ENCODE results near the gene BRD4. TPM values are rescaled to one million over a fixed set of nuclear protein-coding genes. Genes with fewer than 3 reads are reported as not detected.
A peak's percentile ranks its signal among the peaks of the same experiment; 100 is the strongest.

BRD4 gene
- total RNA-seq, 2 experiments from 2014 or later, result 123 to 125 TPM

GRCh38 chr19:15259907-15260306, 72.4 kb downstream of the BRD4 start:
- DNase-seq (no peak), ATAC-seq (no peak)
- no peak overlapping the region for H3K27ac Mint-ChIP-seq
- H3K27me3 Mint-ChIP-seq, result no peaks in the 10 kb centered on the region
- CTCF ChIA-PET, result no interaction called here
- H3K9me3 Mint-ChIP-seq (ENCODE audit: low read depth), result no peaks in the 10 kb centered on the region
- H3K4me3 Mint-ChIP-seq, result no peak overlapping the region
- H3K36me3 Mint-ChIP-seq, result peaks cover 41% of the 10 kb centered on the region
- H3K4me1 Mint-ChIP-seq, result no peaks in the 10 kb centered on the region

DNA sequence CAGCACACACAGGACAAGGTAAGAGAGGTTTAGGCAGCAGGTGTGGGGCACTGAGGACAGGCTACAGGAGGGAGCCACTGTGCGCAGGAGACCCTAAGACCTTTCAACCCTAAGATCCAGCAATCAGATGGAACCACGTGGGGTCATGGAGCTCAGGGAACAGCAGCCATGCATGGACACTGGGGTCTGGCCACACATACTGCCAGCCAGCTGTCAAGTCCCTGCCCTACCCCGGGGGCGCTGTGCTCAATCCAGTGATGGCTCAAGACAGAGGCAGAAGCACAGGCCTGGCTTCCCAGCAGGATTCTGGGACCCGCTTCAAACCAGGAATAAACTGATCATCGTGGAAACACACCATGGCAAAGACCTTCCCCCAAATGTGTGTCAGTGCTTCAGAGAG, 74.6 kb downstream of the BRD4 start:
- ATAC-seq, result no peak
- no peak overlapping the region for H3K4me3 Mint-ChIP-seq
- DNase-seq, result no peak
- H3K27ac Mint-ChIP-seq, result no peak overlapping the region
- peaks cover 37% of the 10 kb centered on the region for H3K36me3 Mint-ChIP-seq
- no peaks in the 10 kb centered on the region for H3K27me3 Mint-ChIP-seq
- CTCF ChIA-PET, result no interaction called here
- no peaks in the 10 kb centered on the region for H3K4me1 Mint-ChIP-seq
- H3K9me3 Mint-ChIP-seq (ENCODE audit: low read depth), result no peaks in the 10 kb centered on the region

- H3K4me3 Mint-ChIP-seq, result no peak overlapping the region
- no peaks in the 10 kb centered on the region for H3K9me3 Mint-ChIP-seq (ENCODE audit: low read depth)
- CTCF ChIA-PET, result no interaction called here
- no peak overlapping the region for H3K27ac Mint-ChIP-seq
- ATAC-seq (no peak), DNase-seq (no peak)
- H3K27me3 Mint-ChIP-seq, result no peaks in the 10 kb centered on the region
- no peaks in the 10 kb centered on the region for H3K4me1 Mint-ChIP-seq
- peaks cover 42% of the 10 kb centered on the region for H3K36me3 Mint-ChIP-seq
Measured at GRCh38 chr19:15256708-15257331, 75.5 kb downstream of the BRD4 start.

DNA sequence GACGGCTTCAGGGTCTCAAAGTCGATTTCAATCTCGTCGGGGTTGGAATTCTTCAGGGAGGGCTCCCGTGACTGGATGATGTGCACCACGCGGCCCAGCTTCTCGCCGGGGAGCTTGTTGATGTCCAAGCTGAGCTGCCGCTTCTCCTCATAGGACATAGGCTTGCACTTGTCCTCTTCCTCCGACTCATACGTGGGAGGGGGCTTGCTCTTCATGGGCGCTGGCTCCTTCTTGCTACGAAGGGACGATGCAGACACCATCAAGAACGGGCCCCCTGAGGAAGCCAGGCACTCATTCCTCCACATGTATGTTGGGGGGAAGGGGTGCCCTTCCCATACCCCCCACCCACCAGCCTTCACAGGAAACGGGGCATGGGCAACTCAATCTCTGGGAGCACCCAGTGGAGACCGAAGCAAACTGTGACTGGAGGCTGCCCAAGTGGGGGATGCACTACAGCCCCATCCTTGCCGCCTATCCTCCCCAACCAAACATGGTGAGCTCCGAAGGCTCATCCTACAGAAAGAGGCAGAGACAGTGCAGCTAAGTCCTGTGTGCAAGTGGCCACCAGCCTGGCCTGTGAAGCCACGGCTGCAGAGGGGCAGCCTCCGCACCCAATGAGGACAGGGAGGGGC, 76.9 kb downstream of the BRD4 start:
- Mint-ChIP-seq H3K4me1 (no peaks in the 10 kb centered on the region), H3K36me3 (peaks cover 34% of the 10 kb centered on the region), H3K27ac (no peak overlapping the region), H3K27me3 (no peaks in the 10 kb centered on the region), H3K9me3 (ENCODE audit: low read depth) (no peaks in the 10 kb centered on the region), H3K4me3 (no peak overlapping the region)
- CTCF ChIA-PET, result interaction anchor here (1.4 kb wide), 1 partner anchor 78 kb away, joined by 3 read pairs; no protein-coding TSS in a partner anchor
- ATAC-seq, result no peak
- no peak for DNase-seq

GRCh38 chr19:15254547-15254946, 77.8 kb downstream of the BRD4 start:
- CTCF ChIA-PET, result no interaction called here
- Mint-ChIP-seq H3K27ac (no peak overlapping the region), H3K36me3 (peaks cover 32% of the 10 kb centered on the region), H3K4me3 (no peak overlapping the region), H3K9me3 (ENCODE audit: low read depth) (no peaks in the 10 kb centered on the region), H3K27me3 (no peaks in the 10 kb centered on the region), H3K4me1 (no peaks in the 10 kb centered on the region)
- ATAC-seq, result no peak
- no peak for DNase-seq

DNA sequence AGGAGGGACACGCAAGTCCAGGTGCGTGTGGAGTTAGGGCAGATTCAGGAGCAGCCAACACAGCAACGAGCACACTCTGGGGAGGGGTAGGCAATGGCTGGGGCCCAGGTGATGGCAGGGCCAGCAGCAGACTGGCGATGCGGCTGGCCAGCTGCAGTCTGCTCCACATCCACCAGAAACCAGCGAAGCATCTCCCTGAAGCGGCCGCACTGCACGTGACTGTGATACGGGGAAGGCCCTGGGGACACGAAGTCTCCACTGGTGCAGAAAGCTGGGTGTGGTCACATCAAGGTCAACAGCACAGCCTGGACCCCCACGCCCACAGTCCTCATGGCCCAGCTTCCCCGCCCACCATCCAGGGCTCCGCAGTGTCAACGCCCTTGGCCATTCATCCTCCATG, 78.8 kb downstream of the BRD4 start:
- DNase-seq (no peak), ATAC-seq (no peak)
- no peak overlapping the region for H3K4me3 Mint-ChIP-seq
- CTCF ChIA-PET, result no interaction called here
- H3K36me3 Mint-ChIP-seq, result peaks cover 31% of the 10 kb centered on the region
- no peak overlapping the region for H3K27ac Mint-ChIP-seq
- no peaks in the 10 kb centered on the region for H3K9me3 Mint-ChIP-seq (ENCODE audit: low read depth)
- no peaks in the 10 kb centered on the region for H3K27me3 Mint-ChIP-seq
- H3K4me1 Mint-ChIP-seq, result no peaks in the 10 kb centered on the region

GRCh38 chr19:15253061-15253460, 79.3 kb downstream of the BRD4 start:
- CTCF ChIA-PET, result no interaction called here
- Mint-ChIP-seq H3K27ac (no peak overlapping the region), H3K9me3 (ENCODE audit: low read depth) (no peaks in the 10 kb centered on the region), H3K27me3 (no peaks in the 10 kb centered on the region), H3K4me1 (no peaks in the 10 kb centered on the region), H3K36me3 (peaks cover 31% of the 10 kb centered on the region), H3K4me3 (no peak overlapping the region)
- ATAC-seq (no peak), DNase-seq (no peak)

GRCh38 chr19:15252398-15253018, 79.8 kb downstream of the BRD4 start:
- no peaks in the 10 kb centered on the region for H3K4me1 Mint-ChIP-seq
- CTCF ChIA-PET, result no interaction called here
- H3K4me3 Mint-ChIP-seq, result no peak overlapping the region
- no peaks in the 10 kb centered on the region for H3K27me3 Mint-ChIP-seq
- no peak overlapping the region for H3K27ac Mint-ChIP-seq
- H3K9me3 Mint-ChIP-seq (ENCODE audit: low read depth), result no peaks in the 10 kb centered on the region
- no peak for ATAC-seq
- DNase-seq, result no peak
- H3K36me3 Mint-ChIP-seq, result peaks cover 31% of the 10 kb centered on the region

DNA sequence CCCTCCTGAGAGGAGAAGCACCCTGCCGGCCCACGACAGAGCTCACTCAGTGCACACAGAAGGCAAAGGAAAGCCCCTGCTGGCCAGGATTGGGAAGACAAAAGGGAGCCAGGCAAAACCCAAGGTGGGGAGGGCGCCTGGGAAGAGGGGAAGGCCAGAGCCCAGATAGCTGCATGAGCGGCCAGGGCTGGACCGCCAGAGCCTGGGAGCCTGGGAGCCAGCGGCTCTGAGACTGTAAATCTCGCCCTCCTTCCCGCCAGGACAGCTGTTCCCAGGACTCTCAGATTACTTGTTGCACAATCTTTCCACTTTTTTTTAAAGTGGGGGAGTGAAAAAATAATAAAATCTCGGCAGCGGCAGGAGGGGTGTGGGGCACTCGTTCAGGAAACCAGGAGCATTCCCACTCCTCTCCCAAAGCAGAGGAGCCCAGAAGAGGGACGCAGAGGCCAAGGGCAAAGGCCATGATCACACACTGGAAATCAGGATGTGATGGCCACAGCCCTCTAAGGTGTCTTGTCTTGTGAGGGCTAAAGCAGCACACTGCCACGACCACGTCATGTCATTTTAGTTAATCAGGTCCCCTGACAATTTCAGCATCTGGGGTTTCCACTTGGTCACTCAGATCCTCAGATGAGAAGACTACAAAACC, 80.5 kb downstream of the BRD4 start:
- H3K4me3 Mint-ChIP-seq, result no peak overlapping the region
- peaks cover 26% of the 10 kb centered on the region for H3K36me3 Mint-ChIP-seq
- H3K9me3 Mint-ChIP-seq (ENCODE audit: low read depth), result no peaks in the 10 kb centered on the region
- ATAC-seq, result no peak
- DNase-seq, result no peak
- H3K4me1 Mint-ChIP-seq, result no peaks in the 10 kb centered on the region
- no peaks in the 10 kb centered on the region for H3K27me3 Mint-ChIP-seq
- CTCF ChIA-PET, result no interaction called here
- no peak overlapping the region for H3K27ac Mint-ChIP-seq

GRCh38 chr19:15251010-15251748, 81.2 kb downstream of the BRD4 start:
- no peak for ATAC-seq
- peak overlapping the region; percentile 32 for H3K27ac Mint-ChIP-seq
- CTCF ChIA-PET, result interaction anchor here (1.2 kb wide), 1 partner anchor 74 kb away, joined by 3 read pairs; no protein-coding TSS in a partner anchor
- no peaks in the 10 kb centered on the region for H3K27me3 Mint-ChIP-seq
- no peaks in the 10 kb centered on the region for H3K9me3 Mint-ChIP-seq (ENCODE audit: low read depth)
- H3K4me1 Mint-ChIP-seq, result no peaks in the 10 kb centered on the region
- H3K36me3 Mint-ChIP-seq, result peaks cover 25% of the 10 kb centered on the region
- no peak overlapping the region for H3K4me3 Mint-ChIP-seq
- no peak for DNase-seq

DNA sequence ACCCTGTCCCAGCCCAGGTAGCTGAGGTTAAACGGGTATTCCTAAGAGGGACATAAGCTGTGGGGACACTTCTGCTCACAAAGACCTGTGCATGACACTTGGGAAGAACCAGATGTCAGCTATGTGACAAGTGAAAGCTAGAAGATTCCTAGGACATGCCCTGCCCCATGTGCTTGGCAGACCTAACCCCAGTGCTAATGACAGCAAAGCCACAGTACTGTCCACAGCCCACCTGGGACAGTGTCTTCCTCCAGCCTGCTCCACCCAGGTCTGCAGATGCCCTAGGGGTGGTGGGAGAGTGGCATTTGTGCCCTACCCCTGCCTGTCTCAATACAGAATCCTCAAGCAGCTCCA, 81.7 kb downstream of the BRD4 start:
- CTCF ChIA-PET, result interaction anchor here (1.2 kb wide), 1 partner anchor 73 kb away, joined by 3 read pairs; no protein-coding TSS in a partner anchor
- ATAC-seq (no peak), DNase-seq (no peak)
- no peak overlapping the region for H3K27ac Mint-ChIP-seq
- no peaks in the 10 kb centered on the region for H3K9me3 Mint-ChIP-seq (ENCODE audit: low read depth)
- H3K4me3 Mint-ChIP-seq, result no peak overlapping the region
- no peaks in the 10 kb centered on the region for H3K27me3 Mint-ChIP-seq
- no peaks in the 10 kb centered on the region for H3K4me1 Mint-ChIP-seq
- H3K36me3 Mint-ChIP-seq, result peaks cover 26% of the 10 kb centered on the region

GRCh38 chr19:15249972-15250639, 82.2 kb downstream of the BRD4 start:
- no peak overlapping the region for H3K27ac Mint-ChIP-seq
- DNase-seq, result no peak
- no peak for ATAC-seq
- no peaks in the 10 kb centered on the region for H3K9me3 Mint-ChIP-seq (ENCODE audit: low read depth)
- no peaks in the 10 kb centered on the region for H3K27me3 Mint-ChIP-seq
- H3K36me3 Mint-ChIP-seq, result peaks cover 25% of the 10 kb centered on the region
- no peaks in the 10 kb centered on the region for H3K4me1 Mint-ChIP-seq
- CTCF ChIA-PET, result interaction anchor here (1.2 kb wide), 1 partner anchor 73 kb away, joined by 3 read pairs; no protein-coding TSS in a partner anchor
- H3K4me3 Mint-ChIP-seq, result no peak overlapping the region

DNA sequence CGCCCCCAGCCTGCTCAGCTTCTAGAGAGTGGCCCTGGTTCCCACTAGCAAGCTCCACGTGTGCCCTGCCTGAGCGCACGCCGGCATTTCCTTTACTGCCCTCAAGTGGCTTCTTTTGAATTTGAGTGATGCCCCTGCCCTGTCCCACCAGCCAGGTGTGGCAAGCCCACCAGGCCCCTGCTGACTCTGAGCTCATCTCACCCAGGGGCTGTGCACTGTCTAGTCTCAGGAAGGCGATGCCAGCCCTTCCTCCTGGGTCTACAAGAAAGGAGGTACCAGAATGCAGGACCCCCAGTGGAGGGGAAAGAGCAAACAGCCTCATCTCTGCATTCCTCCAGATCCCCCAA, 82.8 kb downstream of the BRD4 start:
- Mint-ChIP-seq H3K4me3 (no peak overlapping the region), H3K36me3 (peaks cover 24% of the 10 kb centered on the region), H3K27ac (no peak overlapping the region), H3K27me3 (no peaks in the 10 kb centered on the region), H3K9me3 (ENCODE audit: low read depth) (no peaks in the 10 kb centered on the region), H3K4me1 (no peaks in the 10 kb centered on the region)
- ATAC-seq, result no peak
- CTCF ChIA-PET, result no interaction called here
- DNase-seq, result no peak

Measured in activated CD8-positive, alpha-beta memory T cell treated with anti-CD3 and anti-CD28 coated beads, Interleukin-2, amount 10 ng/mL, durations not matched to agents 7 days and 5 days (primary cell).